SK-N-SH treated with all-trans-retinoic acid at 6 μM for 48 hours (cell line): ENCODE data around the gene CRIP1.

ENCODE experiments used
- ATAC-seq: fragments of 200-7000 bp; cut with Tn5 transposase; 3 replicates; pipeline ENCODE4 v1.9.1; 2020; ENCODE audit warnings: mild to moderate bottlenecking, moderate library complexity
- ARNTL ChIP-seq: fragments of 450-650 bp; formaldehyde crosslinking; IDR thresholded peaks from 2 replicates; pipeline ENCODE4 v1.5.0; 2020; ENCODE audit warnings: low read depth, mild to moderate bottlenecking, moderate library complexity, borderline replicate concordance
- BACH2 ChIP-seq: fragments of 250-450 bp; sonication (Bioruptor Pico); IDR thresholded peaks from 2 replicates; pipeline ENCODE4 v1.9.0; 2021; ENCODE audit warnings: mild to moderate bottlenecking, borderline replicate concordance
- CSDC2 ChIP-seq: fragments of 250-450 bp; sonication (Bioruptor Pico); IDR thresholded peaks from 2 replicates; pipeline ENCODE4 v1.5.0; 2020; ENCODE audit warnings: mild to moderate bottlenecking, moderate library complexity
- ESRRG ChIP-seq: fragments of 250-450 bp; sonication (Bioruptor Pico); IDR thresholded peaks from 2 replicates; pipeline ENCODE4 v1.6.1; 2021; ENCODE audit warnings: mild to moderate bottlenecking
- GLIS3 ChIP-seq: fragments of 250-450 bp; sonication (Bioruptor Pico); IDR thresholded peaks from 2 replicates; pipeline ENCODE4 v1.5.0; 2020; ENCODE audit warnings: mild to moderate bottlenecking, moderate library complexity
- ISL1 ChIP-seq: fragments of 250-450 bp; sonication (Bioruptor Pico); IDR thresholded peaks from 2 replicates; pipeline ENCODE4 v2.1.2; 2022; ENCODE audit warnings: mild to moderate bottlenecking, moderate library complexity
- OSR1 ChIP-seq: fragments of 250-450 bp; sonication (Bioruptor Pico); IDR thresholded peaks from 2 replicates; pipeline ENCODE4 v1.8.0; 2022; ENCODE audit warnings: moderate library complexity, mild to moderate bottlenecking, inconsistent platforms
- PPARA ChIP-seq: fragments of 250-450 bp; sonication (Bioruptor Pico); IDR thresholded peaks from 2 replicates; pipeline ENCODE4 v1.5.0; 2020; ENCODE audit warnings: mild to moderate bottlenecking, borderline replicate concordance
- SNAI2 ChIP-seq: fragments of 250-450 bp; sonication (Bioruptor Pico); IDR thresholded peaks from 2 replicates; pipeline ENCODE4 v1.5.0; 2020; ENCODE audit warnings: mild to moderate bottlenecking, moderate library complexity
- TOX ChIP-seq: fragments of 250-450 bp; sonication (Bioruptor Pico); IDR thresholded peaks from 2 replicates; pipeline ENCODE4 v1.8.0; 2021; ENCODE audit warnings: mild to moderate bottlenecking, moderate library complexity, borderline replicate concordance
- ZFP3 ChIP-seq: fragments of 250-450 bp; sonication (Bioruptor Pico); IDR thresholded peaks from 2 replicates; pipeline ENCODE4 v1.5.0; 2020; ENCODE audit warnings: mild to moderate bottlenecking, moderate library complexity
- ZNF565 ChIP-seq: fragments of 450-650 bp; formaldehyde crosslinking; conservative IDR thresholded peaks from 2 replicates; pipeline ENCODE4 v1.5.0; 2020; ENCODE audit warnings: low read depth, mild to moderate bottlenecking, moderate library complexity
- ZNF70 ChIP-seq: fragments of 450-650 bp; formaldehyde crosslinking; IDR thresholded peaks from 2 replicates; pipeline ENCODE4 v1.5.0; 2020; ENCODE audit warnings: mild to moderate bottlenecking, moderate library complexity
- TF ChIP-seq, protein P1 (sequence below): fragments of 250-450 bp; sonication (Bioruptor Pico); IDR thresholded peaks from 2 replicates; pipeline ENCODE4 v1.8.0; 2020; ENCODE audit warnings: mild to moderate bottlenecking, moderate library complexity, borderline replicate concordance
- TF ChIP-seq, protein P2 (sequence below): fragments of 250-450 bp; sonication (Bioruptor Pico); IDR thresholded peaks from 2 replicates; pipeline ENCODE4 v1.5.0; 2020; ENCODE audit warnings: mild to moderate bottlenecking, moderate library complexity
- TF ChIP-seq, protein P3 (sequence below): fragments of 250-450 bp; sonication (Bioruptor Pico); IDR thresholded peaks from 2 replicates; pipeline ENCODE4 v1.5.1; 2021; ENCODE audit warnings: mild to moderate bottlenecking, moderate library complexity
- TF ChIP-seq, protein P4 (sequence below): fragments of 250-450 bp; sonication (Bioruptor Pico); IDR thresholded peaks from 2 replicates; pipeline ENCODE4 v1.8.0; 2021; ENCODE audit warnings: low read depth, mild to moderate bottlenecking, moderate library complexity, borderline replicate concordance

CRIP1 gene

DNA sequence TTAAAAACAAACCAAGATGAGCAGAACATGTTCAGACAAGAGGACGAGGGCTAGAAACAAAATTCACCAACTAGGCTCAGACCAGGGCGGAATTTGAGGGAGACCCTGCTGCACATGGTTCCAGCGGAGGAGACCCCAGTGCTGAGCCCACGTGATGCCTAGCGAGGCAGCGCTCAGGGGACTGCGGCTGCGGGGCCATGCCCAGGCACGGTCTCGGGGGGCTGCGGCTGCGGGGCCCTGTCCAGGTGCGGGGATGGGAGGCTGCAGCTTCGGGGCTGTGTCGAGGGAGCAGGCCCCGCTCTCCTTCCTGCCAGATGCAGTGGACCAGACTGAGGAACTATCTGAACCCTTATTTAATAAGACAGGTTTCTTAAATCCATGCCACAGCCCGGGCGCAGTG is 24.8 kb upstream of the CRIP1 start:
- no peak for TF ChIP-seq PPARA
- no peak for TF ChIP-seq ISL1 (CRISPR knock-in tag)
- TF ChIP-seq, protein P1, sequence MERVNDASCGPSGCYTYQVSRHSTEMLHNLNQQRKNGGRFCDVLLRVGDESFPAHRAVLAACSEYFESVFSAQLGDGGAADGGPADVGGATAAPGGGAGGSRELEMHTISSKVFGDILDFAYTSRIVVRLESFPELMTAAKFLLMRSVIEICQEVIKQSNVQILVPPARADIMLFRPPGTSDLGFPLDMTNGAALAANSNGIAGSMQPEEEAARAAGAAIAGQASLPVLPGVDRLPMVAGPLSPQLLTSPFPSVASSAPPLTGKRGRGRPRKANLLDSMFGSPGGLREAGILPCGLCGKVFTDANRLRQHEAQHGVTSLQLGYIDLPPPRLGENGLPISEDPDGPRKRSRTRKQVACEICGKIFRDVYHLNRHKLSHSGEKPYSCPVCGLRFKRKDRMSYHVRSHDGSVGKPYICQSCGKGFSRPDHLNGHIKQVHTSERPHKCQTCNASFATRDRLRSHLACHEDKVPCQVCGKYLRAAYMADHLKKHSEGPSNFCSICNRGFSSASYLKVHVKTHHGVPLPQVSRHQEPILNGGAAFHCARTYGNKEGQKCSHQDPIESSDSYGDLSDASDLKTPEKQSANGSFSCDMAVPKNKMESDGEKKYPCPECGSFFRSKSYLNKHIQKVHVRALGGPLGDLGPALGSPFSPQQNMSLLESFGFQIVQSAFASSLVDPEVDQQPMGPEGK (CRISPR knock-in tag), result no peak
- TF ChIP-seq, protein P2, sequence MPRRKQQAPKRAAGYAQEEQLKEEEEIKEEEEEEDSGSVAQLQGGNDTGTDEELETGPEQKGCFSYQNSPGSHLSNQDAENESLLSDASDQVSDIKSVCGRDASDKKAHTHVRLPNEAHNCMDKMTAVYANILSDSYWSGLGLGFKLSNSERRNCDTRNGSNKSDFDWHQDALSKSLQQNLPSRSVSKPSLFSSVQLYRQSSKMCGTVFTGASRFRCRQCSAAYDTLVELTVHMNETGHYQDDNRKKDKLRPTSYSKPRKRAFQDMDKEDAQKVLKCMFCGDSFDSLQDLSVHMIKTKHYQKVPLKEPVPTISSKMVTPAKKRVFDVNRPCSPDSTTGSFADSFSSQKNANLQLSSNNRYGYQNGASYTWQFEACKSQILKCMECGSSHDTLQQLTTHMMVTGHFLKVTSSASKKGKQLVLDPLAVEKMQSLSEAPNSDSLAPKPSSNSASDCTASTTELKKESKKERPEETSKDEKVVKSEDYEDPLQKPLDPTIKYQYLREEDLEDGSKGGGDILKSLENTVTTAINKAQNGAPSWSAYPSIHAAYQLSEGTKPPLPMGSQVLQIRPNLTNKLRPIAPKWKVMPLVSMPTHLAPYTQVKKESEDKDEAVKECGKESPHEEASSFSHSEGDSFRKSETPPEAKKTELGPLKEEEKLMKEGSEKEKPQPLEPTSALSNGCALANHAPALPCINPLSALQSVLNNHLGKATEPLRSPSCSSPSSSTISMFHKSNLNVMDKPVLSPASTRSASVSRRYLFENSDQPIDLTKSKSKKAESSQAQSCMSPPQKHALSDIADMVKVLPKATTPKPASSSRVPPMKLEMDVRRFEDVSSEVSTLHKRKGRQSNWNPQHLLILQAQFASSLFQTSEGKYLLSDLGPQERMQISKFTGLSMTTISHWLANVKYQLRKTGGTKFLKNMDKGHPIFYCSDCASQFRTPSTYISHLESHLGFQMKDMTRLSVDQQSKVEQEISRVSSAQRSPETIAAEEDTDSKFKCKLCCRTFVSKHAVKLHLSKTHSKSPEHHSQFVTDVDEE, result no peak
- TF ChIP-seq SNAI2 (CRISPR knock-in tag), result no peak

DNA sequence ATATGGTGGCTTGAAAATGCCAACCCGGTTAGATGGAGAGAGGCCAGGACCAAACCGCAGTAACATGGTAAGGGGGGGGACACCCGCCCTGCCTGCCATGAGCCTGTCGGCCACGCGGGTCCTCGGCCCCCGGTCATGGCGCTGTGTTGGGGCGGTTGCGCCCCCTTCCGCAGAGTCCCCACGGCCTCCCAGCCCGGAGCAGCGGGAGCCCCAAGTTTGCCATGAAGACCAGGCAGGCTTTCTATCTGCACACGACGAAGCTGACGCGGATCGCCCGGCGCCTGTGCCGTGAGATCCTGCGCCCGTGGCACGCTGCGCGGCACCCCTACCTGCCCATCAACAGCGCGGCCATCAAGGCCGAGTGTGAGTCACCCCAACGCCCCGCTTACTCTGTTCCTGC is 22.2 kb upstream of the CRIP1 start:
- TF ChIP-seq ESRRG (CRISPR knock-in tag), result no peak
- TF ChIP-seq CSDC2 (CRISPR knock-in tag), result no peak
- TF ChIP-seq BACH2, result no peak
- no peak for TF ChIP-seq ARNTL (CRISPR knock-in tag)
- TF ChIP-seq TOX (CRISPR knock-in tag), result no peak
- TF ChIP-seq ZFP3 (CRISPR knock-in tag), result no peak
- TF ChIP-seq, protein P2, result no peak
- TF ChIP-seq, protein P3, sequence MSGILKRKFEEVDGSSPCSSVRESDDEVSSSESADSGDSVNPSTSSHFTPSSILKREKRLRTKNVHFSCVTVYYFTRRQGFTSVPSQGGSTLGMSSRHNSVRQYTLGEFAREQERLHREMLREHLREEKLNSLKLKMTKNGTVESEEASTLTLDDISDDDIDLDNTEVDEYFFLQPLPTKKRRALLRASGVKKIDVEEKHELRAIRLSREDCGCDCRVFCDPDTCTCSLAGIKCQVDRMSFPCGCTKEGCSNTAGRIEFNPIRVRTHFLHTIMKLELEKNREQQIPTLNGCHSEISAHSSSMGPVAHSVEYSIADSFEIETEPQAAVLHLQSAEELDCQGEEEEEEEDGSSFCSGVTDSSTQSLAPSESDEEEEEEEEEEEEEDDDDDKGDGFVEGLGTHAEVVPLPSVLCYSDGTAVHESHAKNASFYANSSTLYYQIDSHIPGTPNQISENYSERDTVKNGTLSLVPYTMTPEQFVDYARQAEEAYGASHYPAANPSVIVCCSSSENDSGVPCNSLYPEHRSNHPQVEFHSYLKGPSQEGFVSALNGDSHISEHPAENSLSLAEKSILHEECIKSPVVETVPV (CRISPR knock-in tag), result no peak
- TF ChIP-seq GLIS3 (CRISPR knock-in tag), result no peak
- TF ChIP-seq OSR1 (CRISPR knock-in tag), result no peak
- TF ChIP-seq ZNF70 (CRISPR knock-in tag), result no peak
- TF ChIP-seq, protein P1 (CRISPR knock-in tag), result no peak
- no peak for TF ChIP-seq PPARA
- ATAC-seq, result no peak

More for the DNA sequence above, 24.8 kb upstream of the CRIP1 start:
- ATAC-seq, result no peak

DNA sequence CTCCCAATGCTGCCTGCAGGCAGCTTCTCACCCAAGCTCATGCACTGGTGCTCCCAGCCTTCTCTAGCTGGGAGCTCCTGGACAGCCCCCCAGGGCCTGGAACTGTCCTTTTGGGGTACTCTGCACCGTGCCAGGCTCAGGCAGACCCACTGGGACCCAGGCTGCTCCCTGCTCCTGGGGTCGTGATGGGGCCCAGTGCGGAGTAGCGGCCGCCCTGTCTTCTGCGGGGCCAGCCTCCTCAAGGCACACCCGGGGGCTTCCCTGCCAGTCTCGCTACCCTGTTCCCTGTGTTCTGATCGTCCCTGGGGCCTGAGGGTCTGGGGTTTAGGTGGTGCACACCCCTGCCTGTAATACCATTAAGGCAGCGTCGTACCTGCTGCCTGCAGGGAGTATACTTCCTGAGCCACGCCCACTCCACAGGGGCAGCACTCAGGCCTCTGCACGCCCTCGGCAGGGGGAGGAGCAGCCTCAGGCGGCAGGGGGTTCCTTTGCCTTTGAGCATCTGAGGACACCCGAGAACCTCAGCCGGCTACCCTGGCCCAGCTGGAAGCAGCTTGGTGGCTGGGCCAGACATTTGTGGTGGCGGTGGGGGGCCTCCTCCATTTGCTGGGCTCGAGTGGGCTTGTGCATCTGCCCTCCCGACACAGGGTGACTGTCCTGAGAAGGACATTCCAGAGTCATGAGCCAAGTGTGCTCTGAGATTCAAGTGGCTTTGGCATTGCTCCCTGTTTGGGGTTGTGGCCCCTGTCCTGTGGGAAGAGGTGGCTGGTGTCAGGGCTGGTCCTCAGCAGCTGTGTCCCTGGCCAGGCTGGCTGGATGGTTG is 21.3 kb upstream of the CRIP1 start:
- ATAC-seq, result no peak
- TF ChIP-seq, protein P4, sequence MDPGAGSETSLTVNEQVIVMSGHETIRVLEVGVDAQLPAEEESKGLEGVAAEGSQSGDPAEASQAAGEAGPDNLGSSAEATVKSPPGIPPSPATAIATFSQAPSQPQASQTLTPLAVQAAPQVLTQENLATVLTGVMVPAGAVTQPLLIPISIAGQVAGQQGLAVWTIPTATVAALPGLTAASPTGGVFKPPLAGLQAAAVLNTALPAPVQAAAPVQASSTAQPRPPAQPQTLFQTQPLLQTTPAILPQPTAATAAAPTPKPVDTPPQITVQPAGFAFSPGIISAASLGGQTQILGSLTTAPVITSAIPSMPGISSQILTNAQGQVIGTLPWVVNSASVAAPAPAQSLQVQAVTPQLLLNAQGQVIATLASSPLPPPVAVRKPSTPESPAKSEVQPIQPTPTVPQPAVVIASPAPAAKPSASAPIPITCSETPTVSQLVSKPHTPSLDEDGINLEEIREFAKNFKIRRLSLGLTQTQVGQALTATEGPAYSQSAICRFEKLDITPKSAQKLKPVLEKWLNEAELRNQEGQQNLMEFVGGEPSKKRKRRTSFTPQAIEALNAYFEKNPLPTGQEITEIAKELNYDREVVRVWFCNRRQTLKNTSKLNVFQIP, result no peak
- TF ChIP-seq ZNF565 (CRISPR knock-in tag), result no peak
- TF ChIP-seq, protein P3 (CRISPR knock-in tag), result no peak
- TF ChIP-seq TOX (CRISPR knock-in tag), result no peak
